DLD1 (cell line): Measurements from ENCODE around the gene SLC24A3.

ENCODE experiments used
- in situ Hi-C: cut with HindIII; loops from 2 replicates; pipeline ENCODE4 v1.10.0; 2017; ENCODE audit warnings: low sequenced_read_pairs

The SLC24A3 gene

DNA sequence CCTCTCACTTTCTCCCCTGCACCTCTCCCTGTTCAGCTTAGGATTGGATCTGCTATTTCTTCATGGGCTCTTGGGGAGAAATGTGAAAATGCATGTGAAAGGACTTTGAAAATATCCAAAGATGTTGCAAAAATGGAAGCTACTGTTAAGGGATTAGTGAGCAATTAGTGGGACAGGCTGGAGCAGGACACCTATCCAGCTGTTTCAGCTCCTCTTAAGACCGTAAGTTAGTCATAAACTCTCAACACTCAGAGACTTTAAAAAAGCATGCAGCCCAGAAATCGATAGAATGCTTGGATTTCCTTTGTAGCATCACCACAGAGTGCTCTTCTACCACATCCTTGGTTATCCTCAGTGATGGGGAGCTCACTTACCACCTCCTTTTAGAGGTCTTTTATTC is 88.7 kb downstream of the SLC24A3 start:
- in situ Hi-C loops, result no loop called here

GRCh38 chr20:19301843-19302242 is 89.4 kb downstream of the SLC24A3 start:
- in situ Hi-C loops, result no loop called here

DNA sequence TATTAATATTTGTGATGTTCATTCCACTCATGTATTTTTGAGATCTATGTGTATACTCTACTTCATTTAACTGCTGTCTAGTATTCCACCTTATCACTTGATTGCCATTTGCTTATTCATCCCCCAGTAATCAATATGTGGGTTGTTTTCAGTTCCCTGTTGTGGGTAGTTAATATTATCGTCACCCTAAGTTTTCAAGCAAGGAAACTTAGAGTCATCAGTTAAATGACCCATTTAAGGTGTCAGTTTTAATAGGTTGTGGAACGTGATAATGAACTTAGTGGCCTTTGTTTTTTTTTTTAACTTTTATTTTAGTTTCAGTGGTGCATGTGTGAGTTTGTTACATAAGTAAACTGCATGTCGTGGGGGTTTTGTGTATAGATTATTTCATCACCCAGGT is 90.3 kb downstream of the SLC24A3 start:
- in situ Hi-C loops, result no loop called here

DNA sequence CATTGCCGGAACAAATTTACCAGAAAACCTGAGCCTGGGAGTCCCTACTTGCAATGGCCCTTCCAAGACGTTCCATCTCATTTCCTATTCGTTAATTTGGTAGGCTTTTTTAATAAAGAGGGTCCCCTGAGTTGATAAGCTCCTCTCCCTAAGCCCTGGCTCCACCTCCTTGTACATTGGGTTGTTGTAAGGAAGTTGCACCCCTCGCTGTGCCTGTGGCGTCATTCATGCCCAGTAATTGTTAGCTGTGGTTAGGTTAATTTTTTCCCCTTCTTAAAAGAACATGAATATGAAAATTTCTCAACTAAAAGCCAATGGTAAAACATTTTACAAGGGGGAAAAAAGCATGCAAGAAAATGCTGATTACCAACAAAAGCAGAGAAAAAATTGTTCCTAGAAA is 91.9 kb downstream of the SLC24A3 start:
- in situ Hi-C loops, result no loop called here

DNA sequence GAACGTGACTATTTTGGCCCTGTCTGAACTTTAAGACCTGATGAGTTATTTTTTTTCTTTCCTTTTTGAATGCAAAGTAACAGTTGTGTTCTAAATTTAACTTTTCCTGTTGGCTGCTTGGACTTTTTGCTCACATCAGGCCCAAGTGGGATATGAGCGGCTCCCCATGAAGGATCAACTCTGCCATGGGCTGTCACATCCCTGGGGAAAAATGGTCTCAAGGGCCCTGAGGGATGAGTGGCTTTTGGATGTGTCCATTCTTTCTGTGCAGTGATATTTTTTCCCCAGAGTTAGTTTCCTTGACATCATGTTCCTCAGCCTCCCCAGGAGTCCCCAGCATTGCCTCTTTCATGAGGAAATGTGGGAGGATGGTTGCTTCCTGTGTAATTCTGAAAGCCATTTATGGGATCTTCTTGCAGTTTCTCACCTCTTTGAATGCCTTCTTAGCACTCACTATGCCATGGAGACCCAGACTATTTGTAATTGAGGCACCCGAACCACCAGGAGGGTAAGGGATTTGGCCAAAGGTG is 92.5 kb downstream of the SLC24A3 start:
- in situ Hi-C loops, result no loop called here

- in situ Hi-C loops, result no loop called here
These were observed 95.7 kb downstream of the SLC24A3 start for GRCh38 chr20:19308146-19308545.

DNA sequence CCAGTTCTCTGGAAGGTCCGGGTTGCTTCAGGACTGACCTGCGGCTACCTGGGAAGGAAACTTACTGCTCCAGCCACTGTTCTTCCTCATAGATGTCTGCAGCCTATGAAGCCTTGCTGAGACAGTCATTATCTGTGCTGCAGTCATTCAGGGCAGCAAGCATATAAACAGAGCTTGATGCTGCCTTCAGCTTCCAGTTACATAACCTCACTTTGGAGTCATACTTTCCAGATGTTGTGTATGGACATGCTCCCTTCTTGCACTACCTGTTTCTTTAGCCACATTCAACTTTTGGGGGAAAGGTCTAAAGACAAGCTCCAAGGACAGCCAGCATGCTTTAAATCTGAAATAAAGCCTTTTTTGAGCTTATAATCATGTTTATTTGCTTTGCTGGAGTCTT is 98.1 kb downstream of the SLC24A3 start:
- in situ Hi-C loops, result no loop called here

DNA sequence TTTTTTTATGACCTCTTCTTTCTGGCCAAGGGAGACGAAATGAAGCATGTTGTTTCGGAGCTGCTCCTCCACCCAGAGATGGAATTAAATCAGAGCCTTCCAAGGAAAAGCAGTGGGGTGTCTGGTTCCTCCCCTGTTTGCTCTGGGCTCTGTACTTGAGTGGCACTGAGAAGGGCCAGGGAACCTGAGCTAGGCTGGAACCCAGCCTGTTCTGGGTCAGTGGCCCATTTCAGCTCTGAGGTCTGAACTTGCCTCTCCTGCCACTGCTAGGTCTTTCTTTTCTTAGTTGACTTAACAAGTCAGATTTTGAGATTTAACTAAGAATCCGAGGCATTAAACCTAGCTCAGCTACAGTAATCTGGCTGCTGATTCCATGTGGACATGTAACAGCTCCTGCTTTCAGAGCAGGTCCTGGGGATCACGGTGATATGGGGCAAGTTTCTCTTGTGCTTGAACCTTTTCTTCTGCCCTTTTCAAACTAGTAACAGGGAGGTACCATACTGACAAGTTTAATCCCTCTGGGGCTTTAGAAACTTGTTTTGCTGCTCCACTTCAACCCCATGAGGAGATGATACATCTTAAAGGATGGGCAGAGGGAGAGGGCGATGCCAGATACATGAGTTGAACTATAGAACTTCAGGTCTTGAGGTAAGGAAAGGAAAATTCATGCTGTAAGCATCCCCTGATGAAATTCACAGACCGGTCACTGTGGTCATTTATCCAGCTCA is 101.1 kb downstream of the SLC24A3 start:
- in situ Hi-C loops, result no loop called here

GRCh38 chr20:19314621-19315020 is 102.2 kb downstream of the SLC24A3 start:
- in situ Hi-C loops, result no loop called here

DNA sequence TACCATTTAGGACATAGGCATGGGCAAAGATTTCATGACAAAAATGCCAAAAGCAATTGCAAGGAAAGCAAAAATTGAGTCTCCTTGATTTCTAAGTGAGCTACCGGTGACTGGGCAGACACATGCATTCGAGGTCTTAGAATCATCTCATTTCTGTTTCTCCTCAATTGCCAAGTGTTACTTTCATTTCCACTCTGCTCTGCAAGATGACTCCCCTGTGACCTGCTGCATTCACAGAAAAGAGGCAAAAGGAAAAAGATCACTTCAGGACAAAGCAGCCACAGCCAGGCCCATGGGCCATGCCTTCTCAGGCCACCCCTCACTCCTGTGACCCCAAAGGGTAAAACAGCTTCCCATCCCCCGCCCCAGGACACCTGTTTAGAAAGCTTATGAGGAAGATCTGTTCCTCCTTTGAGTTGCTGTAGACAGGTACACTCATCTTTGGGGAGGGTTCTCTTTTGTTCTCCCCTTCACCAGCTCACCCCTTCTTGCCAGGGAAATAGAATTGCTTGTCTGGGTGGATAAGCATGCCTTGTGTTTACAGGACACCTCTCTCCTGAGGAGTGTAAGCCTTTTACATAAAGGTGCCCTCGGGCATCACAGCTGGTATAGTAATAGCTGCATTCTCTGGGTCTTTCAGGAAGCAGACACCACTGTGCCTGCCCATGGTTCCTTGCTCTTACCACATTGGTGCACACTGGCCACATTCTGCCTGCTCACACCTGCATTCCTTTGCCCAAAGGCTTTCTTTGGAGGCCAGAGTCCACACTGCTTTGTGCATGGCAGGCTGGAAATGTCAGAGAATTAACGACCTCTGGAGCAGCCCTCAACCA is 105.0 kb downstream of the SLC24A3 start:
- in situ Hi-C loops, result no loop called here

DNA sequence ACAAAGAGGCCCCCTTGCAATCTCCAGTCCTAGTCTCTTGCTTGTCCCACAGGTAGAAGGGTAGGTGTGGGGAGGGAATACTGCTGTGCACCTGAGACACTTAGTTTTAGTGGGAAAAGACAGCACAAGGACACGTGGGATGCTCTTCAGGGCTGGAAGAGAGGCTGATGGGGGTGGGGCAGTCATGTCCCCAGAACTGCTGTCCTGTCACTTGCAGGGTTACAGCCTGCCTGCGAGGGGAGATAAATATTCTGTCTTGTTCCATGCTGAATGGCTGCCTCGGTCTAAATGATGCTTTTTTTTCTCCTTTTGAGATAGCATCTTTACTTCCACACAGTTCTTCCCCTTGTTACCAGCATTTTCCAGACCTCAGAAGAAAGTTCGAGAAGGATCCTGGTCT is 106.2 kb downstream of the SLC24A3 start:
- in situ Hi-C loops, result no loop called here

- in situ Hi-C loops, result no loop called here
These were observed 107.6 kb downstream of the SLC24A3 start for GRCh38 chr20:19320005-19320404.

GRCh38 chr20:19321176-19321575 is 108.7 kb downstream of the SLC24A3 start:
- in situ Hi-C loops, result no loop called here

DNA sequence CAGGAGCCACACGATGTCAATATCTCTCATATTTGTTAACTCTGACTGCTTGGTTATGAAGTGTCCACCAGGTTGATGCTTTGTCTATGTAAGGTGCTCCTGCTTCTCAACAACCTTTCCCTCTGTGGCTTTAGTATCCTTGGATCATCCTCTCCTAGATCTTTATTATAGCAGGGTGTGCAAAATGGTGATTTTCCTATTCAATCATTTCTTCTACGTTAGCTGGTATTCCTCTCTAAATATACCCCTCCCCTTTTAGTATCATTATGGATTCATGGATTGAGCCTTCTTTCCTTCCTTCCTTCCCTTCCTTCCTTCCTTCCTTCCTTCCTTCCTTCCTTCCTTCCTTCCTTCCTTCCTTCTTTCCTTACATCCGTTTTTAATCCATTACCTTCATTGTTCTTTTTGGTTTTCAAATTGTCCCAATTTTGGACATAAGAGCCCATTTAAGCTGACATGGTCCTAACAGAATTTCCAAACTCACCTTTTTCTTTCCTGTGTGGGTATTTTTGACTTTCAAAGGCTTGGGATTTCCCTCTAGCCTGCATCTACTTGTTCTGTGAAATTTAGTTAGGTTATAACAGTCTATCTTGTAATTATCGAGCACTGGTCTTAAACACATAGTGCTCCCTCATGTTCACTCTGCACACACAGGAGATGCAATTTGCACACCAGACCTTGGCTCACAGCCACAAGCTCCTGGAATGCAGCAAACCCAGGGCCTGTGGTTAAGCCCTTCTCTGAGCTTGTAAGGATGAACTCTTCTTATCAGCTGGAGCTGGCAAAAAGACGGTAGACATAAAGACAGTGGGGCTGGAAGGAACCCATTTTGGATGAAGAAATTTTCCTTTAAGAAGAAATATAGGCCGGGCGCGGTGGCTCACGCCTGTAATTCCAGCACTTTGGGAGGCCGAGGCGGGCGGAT is 109.9 kb downstream of the SLC24A3 start:
- in situ Hi-C loops, result no loop called here

- in situ Hi-C loops, result no loop called here
These were observed 115.0 kb downstream of the SLC24A3 start for GRCh38 chr20:19327401-19327800.

DNA sequence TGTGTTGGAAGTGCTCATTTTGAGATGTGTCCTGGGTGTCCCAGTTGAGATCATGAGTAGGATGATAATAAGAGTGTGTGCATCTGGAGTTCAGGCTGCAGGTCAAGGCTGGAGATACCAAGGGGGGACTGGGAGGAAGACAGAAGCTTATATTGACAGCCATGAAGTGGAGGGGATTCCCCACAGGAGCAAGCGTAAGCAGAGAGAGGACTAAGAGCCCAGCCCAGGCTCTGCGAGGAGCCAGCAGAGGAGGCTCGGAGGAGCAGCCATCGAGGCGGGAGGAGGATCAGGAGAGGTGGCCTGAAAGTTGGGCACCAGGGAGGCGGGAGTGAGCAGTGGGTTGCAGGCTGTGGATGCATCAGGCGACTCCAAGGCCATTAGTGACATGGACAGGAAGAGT is 116.2 kb downstream of the SLC24A3 start:
- in situ Hi-C loops, result no loop called here

DNA sequence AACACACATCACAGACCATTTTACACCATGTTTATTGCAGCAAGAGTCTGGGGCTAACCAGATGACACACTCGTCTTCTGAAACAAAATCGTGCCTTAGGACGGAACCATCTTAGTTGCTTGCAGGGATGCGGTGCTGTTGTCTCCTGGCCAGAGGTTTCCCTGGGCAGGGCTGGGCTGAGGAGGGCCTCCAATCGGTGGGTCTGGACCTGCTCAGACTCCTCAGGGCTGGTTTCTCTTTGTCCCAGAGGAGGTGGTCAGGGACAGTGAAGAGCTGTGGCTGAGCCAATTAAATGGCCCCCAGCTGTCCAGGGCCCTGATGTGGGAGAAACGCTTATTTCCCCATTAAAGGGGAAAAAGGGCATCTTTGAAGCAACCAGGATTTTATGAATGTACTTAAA is 117.6 kb downstream of the SLC24A3 start:
- in situ Hi-C loops, result no loop called here

- in situ Hi-C loops, result no loop called here
These were observed 118.3 kb downstream of the SLC24A3 start for GRCh38 chr20:19330731-19331130.

GRCh38 chr20:19333563-19333962 is 121.1 kb downstream of the SLC24A3 start:
- in situ Hi-C loops, result no loop called here

GRCh38 chr20:19335341-19335740 is 122.9 kb downstream of the SLC24A3 start:
- in situ Hi-C loops, result no loop called here

DNA sequence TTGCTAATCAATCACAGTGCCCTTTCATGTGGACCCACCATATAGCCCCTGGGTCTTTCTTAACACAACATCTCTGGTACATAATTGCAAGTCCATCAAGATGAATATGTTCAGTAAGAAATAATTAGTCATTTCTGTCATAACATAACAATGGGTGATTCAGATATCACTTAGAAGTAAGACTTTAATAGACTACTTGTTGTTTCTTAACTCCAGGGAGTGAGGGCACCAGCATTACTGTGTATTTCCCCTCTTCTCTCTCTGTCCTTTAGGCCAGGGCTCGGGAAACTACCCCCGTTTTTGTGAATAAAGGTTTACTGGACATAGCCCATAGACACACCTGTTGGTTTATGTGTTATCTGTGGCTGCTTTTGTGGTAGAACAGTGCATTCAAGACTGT is 123.5 kb downstream of the SLC24A3 start:
- in situ Hi-C loops, result no loop called here
